Left ventricle myocardium superior (tissue), 1 donor: Measurements from ENCODE around the gene DACH1. TPM values are rescaled to one million over a fixed set of nuclear protein-coding genes. Genes with fewer than 3 reads are reported as not detected.

ENCODE experiments used
- ATAC-seq: fragments of 200-7000 bp; cut with Tn5 transposase; one replicate; pipeline ENCODE4 v1.9.1; 2020; ENCODE audit warnings: mild to moderate bottlenecking, moderate library complexity
- DNase-seq: peaks from one replicate; pipeline ENCODE4 v3.0.0-alpha.2; 2020
- intact Hi-C: fragments of 100-400 bp; cut with micrococcal nuclease; formaldehyde crosslinking; loops from one replicate; pipeline ENCODE4 v1.11.0; 2022
- total RNA-seq: library from RNA; stranded (reverse); fragmentation: NEBNext Ultra II Directional; extraction: Animal tissue kit (Norgen Biotek cat#: 25700); gene quantifications from one replicate; pipeline ENCODE4 v1.2.1, GENCODE V29; 2021
- donor health status: DM: no; HTN: yes; CAD: no; lungs with severe emphysema.

Gene DACH1
- total RNA-seq, 1 donor from 2014 or later, result 3.5 TPM

DNA sequence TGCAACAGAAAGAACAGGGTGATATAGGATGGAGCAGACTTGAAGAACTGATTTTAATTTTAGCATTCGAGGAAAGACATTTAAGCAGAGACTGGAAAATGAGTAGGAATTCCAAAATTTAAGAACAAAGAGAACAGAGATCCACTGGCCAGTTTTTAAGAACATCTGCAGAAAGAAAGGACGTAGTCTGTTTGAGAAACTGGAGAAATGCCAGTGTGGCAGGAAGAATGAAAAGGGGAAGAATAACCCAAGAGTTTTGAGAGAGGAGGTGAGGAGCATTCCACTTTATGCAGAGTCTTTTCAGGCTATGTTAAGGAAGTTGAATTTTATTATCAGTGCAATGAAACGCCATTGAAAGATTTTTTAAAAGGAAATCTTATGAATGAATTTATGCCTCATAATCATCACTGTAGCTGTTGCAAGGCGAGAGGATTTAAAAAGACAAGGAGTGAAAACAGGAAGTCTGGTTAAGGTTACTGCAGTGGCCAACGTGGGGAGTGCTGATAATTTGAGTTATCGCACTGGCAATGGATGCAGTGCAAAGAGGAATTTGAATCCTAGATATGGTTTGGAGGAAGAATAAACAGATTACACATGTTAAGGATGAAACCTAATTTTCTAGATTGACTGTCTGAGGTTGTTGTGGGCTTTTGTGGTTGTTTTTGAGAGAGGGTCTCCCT, 253.8 kb downstream of the DACH1 start:
- DNase-seq (no peak), ATAC-seq (no peak)
- intact Hi-C loops, result no loop called here

DNA sequence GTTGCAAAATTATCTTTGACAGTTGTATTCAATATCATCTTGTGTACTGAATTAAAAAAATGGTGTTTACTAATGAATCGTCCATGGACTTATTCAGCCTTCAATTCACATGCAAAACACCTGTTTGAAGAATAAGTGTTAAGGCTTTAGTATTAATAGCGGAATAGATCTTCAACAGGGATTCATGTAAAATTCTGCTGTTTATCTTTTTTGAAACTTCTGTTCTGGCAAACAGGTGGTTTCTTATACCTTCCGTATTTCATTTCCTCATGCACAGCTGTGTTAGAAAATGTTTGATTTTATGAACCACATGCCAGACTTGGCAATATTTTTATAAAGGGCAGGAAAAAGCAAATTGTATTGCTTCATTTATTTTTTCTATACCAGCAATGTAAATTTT, 255.7 kb downstream of the DACH1 start:
- DNase-seq (no peak), ATAC-seq (no peak)
- intact Hi-C loops, result no loop called here

DNA sequence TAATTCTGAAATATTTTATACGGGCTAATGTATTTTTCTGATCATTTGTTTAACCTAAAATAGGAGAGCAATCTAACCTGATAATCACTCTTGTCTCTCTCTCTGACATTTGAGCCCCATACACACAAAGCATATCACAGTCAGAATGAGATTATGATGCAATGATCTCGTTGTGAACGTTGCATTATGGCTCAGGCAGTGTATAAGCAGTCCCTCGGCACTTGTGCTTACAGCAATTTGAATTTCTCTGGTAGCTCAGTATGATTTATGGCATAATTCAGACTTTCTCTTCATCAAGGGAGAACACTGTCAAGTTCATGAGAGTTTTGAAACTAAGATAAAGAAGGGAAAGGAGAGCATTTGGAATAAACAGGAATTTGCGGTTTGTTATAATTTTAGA, 256.1 kb downstream of the DACH1 start:
- ATAC-seq (no peak), DNase-seq (no peak)
- intact Hi-C loops, result no loop called here

DNA sequence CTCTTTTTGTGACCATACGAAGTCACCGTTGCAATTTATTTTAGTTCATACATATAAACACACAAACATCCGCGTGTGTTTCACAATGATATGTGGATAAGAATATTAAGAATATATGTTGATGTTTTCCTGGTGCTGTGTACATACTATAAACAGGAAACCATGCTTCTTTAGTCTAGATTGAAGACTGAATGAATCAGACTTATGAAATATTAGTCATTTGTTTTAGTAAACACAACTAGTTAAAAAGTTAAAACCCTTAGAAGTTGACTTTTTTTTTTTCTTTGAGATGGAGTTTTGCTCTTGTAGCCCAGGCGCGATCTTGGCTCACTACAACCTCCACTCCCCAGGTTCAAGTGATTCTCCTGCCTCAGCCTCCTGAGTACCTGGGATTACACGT, 257.7 kb downstream of the DACH1 start:
- no peak for ATAC-seq
- DNase-seq, result no peak
- intact Hi-C loops, result no loop called here

DNA sequence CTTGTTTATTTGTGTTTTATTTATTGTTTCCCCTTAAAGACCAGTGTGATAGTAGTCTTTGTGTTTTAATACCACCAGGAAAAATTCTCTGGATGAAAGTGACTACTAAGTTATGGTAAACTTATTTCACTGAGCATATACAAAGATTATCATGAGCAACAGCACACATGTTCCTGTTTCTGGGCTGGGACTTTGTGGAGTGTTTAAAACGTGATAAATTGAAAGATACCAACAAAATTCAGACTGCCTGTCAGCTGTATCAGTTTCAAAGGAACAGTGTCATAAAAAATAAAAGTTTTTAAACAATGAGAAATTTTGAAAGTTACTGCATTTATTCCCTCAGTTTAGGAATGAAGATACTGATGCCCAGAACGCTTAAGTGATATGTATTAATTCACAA, 259.4 kb downstream of the DACH1 start:
- intact Hi-C loops, result no loop called here
- no peak for DNase-seq

DNA sequence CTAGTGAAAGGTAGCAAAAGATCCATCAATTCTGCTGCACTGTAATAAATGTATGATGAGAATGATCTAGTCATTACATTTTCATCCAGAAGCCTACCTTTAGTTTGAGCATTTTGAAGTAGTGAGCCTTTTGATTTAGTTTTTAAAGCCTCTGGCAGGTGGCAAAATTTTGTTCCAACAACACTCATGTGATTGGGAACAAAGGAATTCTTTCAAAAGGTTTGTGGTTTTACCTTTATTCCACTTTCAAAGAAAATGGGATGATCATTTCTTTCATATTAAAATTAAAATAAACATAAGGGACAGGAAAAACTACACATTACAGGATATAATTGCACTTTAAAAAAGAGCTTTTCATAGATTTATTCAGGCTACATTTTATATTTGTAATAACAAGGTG, 260.2 kb downstream of the DACH1 start:
- DNase-seq (no peak), ATAC-seq (no peak)
- intact Hi-C loops, result no loop called here

More for the DNA sequence above, 259.4 kb downstream of the DACH1 start:
- ATAC-seq, result no peak

DNA sequence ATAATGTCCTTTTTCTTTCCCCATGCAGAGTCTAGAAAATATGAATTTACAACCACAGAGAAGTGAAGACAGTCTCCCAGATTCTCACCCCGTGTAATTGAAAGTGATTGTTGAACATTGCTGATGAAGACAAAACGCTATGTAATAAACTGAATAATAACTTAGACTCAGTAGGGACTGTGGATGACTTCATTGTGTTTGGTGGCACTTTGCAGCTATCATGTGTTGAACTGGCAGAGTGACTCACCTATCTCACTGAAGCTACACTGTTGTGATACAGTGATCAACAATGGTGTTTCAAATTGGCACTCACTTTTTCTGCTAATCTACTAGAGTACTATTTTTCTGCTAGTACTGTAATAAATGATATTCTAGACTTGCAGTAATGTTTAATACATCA, 261.3 kb downstream of the DACH1 start:
- ATAC-seq (no peak), DNase-seq (no peak)
- intact Hi-C loops, result no loop called here

DNA sequence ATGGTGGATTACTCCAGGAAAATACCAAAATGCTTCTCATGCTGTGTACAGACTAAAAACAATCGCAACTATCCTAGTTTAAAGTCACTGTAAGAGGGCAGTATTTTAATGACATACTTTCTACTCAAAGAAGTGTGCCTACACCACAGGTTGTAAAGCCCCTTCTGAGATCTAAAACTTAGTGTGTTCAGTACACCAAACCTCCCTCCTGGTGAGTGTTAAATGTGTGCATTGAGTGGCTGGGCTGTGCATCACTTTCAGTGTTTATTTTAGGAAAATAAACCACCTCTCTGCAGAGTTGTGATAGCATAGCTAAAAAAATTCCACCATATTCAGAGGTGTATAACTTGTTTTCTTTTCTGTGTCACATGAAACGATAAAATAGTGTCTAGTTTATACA, 263.7 kb downstream of the DACH1 start:
- no peak for DNase-seq
- intact Hi-C loops, result no loop called here
- ATAC-seq, result no peak

DNA sequence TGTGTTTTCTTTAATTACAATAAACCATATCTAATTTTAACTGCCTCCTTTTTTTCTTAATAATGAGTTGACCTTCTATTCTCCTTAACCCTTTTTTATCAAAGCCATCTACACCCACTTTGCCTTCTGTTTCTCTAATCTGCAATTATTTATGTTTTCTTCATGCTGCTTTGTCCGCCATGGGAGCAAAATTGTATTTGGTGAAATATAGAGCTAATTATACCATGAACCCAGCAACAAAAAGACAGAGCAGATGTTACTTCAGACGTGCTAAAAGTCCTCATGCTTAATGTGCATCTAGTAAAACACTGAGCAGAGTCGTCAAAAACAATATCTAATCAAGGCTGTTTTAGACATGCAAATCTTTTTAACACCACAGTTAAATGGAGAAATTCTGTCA, 264.7 kb downstream of the DACH1 start:
- intact Hi-C loops, result no loop called here
- no peak for DNase-seq
- no peak for ATAC-seq

DNA sequence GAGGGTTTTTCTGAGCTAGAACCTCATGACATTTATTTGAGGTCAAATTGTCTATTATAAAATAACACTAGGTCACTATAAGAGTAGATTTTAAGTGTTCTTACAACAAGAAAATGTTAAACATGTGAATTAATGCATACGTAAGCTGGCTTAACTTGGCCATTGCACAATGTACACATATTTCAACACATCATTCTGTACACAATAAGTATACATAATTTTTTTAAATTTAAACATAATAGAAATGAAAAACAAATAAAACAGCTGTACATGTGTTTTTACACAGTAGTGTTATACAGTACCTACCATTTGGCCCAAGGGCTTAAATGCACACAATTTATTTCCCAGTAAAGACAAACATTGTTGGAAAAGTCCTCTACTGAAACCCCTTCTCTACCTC, 269.9 kb downstream of the DACH1 start:
- ATAC-seq (no peak), DNase-seq (no peak)
- intact Hi-C loops, result no loop called here

DNA sequence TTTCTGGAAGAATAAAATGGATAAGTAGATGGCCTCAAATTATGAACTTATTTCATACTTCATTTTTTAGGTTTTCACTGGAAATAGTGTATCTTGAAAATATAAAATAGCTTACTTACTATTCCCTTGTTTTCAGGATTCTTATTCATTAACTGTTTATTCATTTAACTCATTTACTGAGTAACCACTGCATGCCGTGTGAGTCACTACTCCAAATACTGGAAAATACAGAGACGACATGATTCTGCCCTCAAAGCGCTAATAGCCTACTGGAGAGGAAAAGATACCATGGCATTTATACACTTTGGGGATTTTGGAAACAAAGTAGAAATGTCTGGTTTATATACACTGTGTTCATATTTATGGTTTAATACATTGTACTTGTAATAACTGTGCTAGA, 270.9 kb downstream of the DACH1 start:
- DNase-seq (no peak), ATAC-seq (no peak)
- intact Hi-C loops, result no loop called here

DNA sequence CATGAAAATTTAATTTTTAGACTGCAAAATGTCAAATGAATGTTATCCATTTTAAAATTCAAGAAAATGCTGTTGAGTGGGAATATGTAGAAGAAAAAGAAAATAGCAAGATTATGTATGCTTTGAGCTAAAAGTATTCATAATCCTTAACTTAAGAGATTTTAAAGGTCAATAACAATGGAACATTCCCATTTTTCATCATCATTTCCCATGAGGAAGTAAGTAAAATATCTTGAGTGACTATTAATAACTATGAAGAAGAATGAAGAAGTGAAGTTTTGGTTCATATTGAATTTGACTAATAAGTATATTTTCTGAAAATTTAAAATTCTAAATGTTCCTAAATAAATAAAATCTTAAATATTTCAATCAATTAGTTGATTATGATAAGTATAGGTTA, 273.4 kb downstream of the DACH1 start:
- intact Hi-C loops, result no loop called here
- no peak for DNase-seq
- no peak for ATAC-seq

DNA sequence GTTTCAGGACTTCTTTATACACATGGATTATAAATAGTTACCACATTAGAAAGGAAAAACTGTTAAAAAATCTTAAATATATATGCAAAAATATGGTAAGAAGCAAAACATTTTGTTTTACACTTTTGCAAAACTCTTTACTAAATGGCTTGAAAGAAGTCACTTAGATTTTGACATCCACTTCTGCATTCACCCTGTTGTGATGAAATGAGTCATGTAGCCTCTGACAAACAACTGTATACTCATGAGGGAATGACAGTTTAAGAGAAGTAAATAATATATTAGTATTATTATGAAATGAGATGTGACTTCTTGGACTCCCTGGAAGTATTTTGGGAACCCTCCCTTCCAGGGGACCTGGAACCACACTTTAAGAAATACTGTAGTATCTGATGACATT, 275.6 kb downstream of the DACH1 start:
- no peak for DNase-seq
- no peak for ATAC-seq
- intact Hi-C loops, result no loop called here

DNA sequence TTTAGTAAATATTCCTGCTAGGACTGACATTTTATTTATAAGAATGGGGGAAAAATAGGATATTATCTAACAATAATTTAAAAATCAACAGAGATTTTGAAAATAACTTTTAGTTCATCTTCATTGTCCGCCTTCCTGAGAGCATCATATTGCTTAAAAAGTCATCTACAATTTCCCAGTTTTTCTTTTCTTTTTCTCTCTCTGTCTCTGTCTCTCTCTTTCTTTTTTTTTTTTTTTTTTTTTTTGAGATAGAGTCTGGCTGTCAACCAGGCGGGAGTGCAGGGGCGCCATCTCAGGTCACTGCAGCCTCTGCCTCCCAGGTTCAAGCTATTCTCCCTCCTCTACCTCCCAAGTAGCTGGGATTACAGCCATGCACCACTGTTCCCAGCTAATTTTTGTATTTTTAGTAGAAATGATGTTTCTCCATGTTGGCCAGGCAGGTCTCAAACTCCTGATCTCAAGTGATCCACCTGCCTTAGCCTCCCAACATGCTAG, 276.3 kb downstream of the DACH1 start:
- DNase-seq, result no peak
- intact Hi-C loops, result no loop called here
- ATAC-seq, result no peak

DNA sequence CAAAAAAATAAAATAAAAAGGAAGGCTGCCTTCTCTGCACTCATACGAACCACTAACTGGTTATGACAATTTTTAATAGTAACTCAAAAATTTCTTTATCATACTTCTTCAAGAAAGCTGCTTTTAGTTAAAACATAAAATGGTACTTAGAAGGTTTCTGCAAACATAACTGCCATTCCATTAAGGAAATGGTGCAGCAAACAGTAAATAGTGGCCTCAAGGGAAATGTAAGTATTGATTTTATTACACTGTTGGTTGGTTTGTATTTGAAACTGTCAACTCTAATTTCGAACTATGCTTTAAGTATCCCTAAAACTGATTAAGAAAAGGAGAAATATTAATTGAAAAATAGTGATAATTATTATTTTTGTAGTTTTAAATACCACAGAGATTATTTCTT, 278.0 kb downstream of the DACH1 start:
- no peak for DNase-seq
- intact Hi-C loops, result no loop called here
- no peak for ATAC-seq

DNA sequence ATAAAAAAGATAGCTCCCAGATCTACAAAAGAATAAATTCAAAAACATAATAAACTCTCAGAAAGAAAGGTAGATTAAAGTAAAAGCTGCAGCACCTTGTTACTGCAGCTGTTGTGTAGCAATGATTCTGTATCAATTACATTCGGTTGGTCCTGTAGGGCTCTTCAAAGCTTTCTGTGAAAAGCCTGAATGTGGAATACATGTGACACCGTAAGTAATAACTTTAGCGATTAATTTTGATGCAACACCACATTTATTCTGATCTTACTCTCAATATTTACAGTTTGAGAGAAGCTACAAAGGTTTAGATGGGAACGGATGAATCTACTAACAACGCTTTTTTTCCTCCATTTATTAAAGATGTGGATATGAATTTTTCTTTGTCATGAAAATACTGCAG, 279.2 kb downstream of the DACH1 start:
- intact Hi-C loops, result no loop called here
- DNase-seq (no peak), ATAC-seq (no peak)

DNA sequence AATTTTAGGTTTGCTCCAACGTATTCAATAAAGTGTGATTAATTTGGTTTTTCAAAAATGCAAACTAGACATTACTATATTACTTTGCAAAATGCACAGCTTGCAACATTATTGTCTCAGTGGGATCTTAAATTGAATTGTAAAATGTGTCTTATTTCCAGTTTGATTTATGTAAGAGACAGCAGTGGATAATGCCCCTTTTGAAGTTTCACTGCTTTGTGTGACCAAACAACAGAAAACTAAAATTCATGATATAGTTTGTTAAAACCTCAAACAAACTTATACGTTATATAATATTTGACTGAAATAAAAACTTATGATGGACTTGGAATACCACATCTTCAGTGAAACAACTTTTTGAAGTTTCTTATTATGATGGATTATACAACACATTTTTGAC, 279.8 kb downstream of the DACH1 start:
- no peak for ATAC-seq
- intact Hi-C loops, result no loop called here

DNA sequence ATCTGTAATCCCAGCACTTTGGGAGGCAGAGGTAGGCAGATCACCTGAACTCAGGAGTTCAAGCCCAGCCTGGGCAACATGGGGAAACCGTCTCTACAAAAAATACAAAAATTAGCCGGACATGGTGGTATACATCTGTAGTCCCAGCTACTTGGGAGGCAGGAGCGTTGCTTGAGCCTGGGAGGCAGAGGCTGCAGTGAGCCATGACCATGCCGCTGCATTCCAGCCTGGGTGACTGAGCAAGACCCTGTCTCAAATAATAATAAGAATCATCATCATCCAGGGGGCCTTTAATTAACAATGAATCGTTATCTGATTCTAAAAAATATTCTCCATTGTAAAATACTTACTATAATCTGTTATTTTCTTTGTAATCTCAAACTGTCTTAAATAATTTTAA, 283.4 kb downstream of the DACH1 start:
- no peak for ATAC-seq
- intact Hi-C loops, result no loop called here
- DNase-seq, result no peak

More for the DNA sequence above, 279.8 kb downstream of the DACH1 start:
- DNase-seq, result no peak

DNA sequence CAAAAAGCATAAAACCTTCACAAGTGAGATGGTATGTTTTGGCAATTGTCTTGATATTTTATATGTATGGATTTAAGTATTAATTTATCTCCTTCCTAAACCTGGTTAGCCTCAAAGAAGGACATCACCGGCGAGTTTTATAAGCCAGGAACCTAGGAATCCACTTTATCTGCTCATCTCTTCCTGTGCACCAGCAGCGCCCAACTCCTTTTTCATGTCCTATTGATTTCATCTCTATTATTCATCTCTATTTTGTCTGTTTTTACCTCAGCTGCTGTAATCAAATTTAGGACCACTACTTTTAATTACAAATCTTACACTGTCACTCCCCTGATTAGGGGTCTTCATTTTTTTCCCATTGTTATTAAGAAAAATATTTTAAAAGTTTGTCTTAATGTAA, 286.4 kb downstream of the DACH1 start:
- DNase-seq (no peak), ATAC-seq (no peak)
- intact Hi-C loops, result no loop called here

DNA sequence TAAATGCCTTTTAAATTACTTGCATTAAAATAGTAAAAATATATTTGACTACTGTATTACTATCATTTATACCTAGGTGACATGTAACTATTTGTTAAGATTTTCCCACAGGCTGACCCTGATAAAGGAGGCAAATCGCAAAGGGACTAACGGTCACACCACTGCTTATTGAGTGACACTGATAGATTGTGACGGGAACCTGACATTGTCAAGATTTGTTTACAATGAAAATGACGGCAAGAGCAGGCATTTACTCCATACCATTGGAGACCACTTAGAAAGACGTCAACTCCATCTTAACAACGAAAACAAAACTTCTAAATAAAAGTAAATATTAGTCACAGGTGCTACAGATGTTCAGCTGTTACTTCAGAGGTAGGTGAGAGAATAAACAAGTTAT, 289.0 kb downstream of the DACH1 start:
- ATAC-seq (no peak), DNase-seq (no peak)
- intact Hi-C loops, result no loop called here

DNA sequence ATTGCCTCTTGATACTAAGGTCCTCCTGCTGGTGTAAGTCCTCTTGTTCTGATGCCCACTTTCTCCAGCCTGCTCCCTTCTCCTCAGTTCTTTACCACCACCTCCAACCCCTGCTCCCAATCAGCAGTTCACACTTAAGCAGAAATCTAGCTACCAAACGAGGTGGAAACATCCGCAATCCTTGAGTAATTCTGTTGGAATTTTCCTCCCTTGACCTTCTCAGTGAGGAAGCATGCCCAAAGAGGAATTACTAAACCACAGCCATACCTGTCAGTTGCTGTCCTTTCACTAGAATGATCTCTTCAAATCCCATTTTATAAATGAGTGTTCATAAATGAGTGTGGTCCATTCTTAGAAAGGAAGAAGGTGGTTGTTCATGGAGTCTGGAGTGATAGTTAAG, 289.9 kb downstream of the DACH1 start:
- ATAC-seq (no peak), DNase-seq (no peak)
- intact Hi-C loops, result no loop called here

DNA sequence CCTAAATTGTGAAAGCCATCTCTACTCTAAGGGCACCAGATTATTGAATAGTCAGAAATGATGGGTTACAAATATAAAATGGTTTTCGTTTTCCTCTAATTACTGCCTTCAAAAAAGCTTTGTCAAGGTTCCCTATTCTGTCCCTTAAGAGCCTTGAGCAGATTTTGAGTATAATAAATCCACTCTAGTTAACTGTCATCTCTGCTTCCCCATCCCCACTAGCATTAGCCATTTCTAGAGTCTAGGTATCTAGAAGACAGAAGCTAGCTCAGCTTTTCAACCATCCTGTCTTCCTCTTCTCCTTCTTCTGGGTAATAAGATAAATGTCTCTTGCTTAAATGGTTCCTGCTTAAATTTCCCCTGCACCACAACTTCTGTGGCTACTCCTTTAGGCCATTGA, 290.4 kb downstream of the DACH1 start:
- intact Hi-C loops, result no loop called here
- DNase-seq, result no peak

More for the DNA sequence above, 290.4 kb downstream of the DACH1 start:
- ATAC-seq, result no peak
